Measurements from ENCODE around the gene ANKS6.

Gene ANKS6

DNA sequence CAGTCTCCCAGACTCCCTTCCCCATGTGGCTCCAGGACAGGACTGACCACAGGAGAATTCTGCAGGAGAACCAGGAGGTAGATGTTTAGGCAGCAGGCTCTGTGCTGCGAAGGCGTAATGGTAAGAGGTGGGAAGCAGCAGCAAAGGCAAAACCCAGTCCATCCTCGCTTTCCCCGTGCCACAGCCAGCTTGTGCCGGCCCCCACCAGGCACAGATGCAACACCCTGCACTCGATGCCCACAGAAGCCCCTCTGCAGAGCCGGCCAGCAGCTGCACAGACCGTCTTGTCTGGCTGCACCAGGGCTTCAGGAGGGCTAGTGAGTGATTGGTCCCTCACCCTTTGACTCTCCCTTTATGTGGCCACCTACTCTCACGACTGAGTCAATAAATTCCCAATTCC, 28.0 kb downstream of the ANKS6 start:
- no peak for DNase-seq

DNA sequence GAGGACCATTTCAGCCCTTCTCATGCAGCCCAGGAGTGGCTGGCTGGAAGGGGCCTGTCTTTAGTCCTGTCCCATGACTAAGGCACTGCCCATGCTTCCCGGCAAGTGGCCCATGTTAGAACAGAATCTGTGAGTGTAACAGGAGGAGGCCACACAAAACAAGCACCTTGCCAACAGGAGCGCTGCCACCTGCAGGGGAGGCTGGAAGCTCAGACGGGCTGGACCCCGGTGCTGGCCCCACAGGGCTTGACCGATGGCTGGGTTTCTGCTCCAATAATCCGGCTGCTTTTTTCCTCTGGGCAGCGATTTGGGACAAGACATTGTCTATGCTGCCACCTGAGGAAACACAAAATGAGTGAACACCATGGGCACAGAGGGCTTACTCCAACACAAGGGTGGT, 28.4 kb downstream of the ANKS6 start:
- DNase-seq = no peak

DNA sequence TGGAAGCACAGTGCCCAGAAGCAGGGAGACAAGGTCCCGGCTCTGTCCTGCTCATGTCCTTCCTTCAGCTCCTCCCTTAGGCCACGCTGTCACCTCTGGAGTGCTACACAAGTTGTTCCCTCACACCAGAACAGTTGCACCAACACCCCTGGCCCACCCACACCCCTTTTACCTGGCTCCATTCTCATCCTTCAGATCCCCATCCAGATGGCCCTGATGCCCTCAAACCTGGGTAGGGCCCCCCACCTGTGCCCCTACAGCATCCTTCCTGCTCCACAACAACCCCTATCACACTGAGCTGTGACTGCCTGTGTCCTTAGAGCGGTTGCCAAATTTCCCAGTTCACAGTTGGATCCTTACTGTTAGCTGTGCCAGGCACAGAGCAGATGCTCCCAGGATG, 29.2 kb downstream of the ANKS6 start:
- DNase-seq = no peak

DNA sequence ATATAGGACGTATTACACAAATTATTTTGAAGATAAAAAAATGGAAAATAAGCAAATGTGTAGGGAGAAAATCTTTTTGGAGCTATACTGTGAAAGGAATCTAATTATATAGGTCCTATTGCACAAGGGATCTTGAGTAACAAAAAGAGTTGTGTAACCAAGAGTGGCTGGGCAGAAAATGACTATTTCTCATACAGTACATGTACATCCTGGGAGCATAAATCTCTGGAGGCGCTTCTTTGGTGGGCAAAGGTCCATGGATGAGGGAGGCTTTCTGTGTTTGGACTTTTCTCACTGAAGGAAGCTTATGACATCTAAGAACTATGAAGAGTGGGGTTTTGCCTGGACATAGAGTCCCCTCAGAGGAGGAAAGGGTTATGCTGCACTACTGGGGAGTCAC, 29.8 kb downstream of the ANKS6 start:
- no peak for DNase-seq

DNA sequence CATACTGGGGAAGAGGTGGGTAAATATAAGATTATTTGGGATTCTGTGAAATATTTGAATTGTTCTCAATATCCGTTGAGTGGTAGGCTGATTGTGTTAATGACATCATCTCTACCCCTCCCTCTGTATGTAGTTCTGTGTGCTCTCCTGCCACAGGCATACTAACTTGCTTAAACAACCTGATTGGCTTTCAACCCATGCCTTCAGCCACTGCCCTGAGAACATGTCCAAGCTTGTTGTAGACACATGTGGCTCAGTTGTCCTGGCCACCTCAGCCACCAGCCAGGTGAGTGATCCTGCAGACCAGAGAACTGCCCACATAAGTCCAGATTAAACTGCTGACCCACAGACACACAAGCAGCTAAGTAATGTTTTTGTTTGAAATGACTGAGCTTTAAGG, 31.1 kb downstream of the ANKS6 start:
- no peak for DNase-seq

DNA sequence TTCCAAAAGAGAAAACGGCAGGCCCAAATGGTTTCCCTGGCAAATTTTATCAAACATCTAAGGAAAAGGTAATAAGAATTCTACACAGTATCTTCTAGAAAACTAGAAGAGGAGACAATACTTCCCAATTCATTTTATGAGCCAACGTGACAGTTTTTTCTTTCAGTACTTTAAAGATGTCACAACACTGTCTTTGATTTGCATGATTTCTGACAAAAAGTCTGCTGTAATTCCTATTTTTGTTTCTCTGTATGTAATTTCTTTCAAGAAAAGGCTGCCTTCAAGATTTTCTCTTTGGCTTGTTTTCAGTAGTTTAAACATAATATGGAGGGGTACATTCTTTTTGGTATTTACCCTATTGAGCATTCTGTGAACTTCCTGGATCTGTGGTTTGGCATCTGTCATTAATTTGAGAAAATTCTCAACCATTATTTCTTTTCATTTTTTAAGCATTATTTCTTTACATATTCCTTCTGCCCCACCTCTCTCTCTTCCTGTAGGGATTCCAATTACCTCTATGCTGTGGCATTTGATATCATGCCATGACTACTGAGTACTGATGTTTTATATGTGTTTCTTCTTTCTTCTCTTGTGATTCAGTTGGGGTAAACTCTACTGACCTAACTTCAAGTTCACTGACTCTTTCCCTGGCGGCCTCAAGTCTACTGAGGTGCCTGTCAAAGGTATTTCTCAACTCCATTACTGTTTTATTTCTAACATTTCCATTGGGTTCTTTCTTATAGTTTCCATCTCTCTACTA, 32.2 kb downstream of the ANKS6 start:
- no peak for DNase-seq

DNA sequence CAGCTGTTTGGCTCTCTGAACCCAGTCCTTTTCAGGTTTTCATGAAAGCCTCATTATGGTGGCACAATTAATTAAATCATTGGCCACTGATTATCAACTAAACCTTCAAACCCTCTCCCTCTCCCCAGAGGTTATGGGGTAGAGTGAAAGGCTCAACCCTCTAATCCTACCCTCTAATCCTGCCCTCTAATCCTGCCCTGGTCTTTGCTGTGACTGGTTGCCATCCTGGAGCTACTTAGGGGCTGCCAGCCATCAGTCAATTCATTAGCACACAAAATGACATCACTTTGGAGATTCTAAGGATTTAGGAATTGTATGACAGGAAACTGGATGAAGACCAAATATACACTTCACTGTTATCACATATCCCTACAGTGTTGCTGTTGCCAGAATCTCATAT, 36.1 kb downstream of the ANKS6 start:
- no peak for DNase-seq

DNA sequence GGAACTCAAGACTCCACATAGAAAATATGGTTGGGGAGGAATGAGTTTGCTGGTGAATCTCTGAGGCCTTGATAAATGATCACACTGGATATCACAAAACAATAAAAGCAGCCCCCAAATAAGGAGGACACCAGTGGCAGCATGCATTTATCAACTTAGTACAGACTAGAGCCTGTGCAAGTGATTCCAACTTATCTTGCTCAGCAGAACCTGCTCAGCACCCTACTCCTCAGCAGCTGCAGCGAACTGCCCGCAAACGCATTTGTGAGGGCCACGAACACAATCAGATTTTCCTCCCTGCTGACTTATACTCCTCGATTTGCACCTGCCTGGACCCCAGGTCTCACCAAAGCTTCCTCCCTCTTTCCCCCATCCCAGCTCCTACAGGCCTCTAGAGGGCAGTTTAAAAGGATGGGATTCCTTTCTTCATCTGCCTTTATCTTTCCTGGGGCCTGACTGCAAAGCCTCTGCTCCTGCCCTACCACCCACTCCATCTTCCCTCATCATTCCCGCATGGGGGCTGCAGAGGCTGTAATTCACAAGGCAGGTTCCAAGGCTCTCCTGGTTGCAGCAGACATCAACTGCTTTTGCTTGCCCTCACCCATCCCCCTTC, 41.2 kb downstream of the ANKS6 start:
- DNase-seq = no peak

DNA sequence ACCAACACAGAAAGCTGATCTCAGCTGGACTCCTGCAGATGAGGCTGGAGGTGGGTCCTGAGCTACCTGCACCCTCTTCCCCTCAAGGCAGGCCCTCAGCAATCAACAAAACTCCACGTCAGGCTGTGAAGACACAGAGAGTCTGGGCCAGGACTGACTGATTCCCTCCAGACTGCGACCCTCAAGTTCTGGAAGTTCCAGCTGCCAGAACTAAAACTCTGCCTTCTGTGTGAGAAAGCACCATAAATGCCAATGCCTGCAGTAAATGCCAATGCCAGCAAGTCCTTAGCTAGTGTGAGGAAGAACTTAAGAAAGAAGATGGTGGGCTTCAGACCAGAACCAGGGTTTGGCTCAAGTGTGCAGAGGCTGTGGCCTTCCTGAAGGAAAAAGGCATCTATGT, 45.1 kb downstream of the ANKS6 start:
- no peak for DNase-seq

DNA sequence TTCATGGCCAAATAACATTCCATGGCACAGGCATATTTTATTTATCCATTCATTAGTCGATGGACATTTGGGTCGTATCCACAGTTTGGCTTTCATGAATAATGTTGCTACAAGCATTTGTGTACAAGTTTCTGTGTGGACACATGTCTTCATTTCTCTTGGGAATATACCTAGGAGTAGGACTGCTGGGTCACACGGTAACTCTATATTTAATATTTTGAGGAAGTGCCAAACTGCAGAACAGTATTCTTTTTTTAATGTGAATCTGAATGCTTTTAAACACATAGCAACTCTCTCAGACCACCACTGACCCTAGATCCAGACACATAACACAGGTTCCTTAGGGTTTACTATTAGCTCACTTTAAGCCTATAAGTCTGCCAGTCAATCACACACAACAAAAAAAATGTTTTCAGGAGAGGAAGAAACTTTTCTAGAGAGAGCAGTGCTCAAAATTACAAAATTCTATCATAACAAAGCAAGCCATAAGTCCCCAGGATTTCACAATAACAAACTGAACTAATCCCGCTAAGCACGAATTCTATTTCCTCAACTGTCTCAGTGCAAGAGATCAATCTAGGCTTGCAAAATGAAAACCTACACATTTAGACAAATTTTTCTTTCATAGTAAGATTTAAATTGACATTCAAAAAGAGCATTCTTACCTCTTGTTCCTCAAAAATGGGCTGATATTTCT, 45.8 kb downstream of the ANKS6 start:
- no peak for DNase-seq

DNA sequence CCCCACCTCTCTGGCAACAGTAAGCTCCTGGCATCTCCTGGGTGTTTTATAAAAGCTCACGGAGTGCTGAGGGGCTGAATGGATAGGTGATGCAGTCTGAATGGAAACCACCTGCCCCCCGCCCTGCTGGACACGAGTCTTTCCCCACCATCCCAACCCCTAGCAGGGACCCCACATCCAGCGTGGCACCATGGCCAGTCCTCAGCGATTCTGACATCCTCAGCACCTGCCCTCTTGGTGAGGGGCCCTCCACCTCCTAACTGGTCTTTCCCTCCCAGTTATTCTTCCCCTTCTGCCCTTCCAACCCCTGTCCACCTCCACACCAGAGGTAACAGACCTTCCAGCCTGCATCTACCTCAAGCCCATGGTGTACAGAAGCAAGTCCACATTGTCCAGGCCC, 48.9 kb downstream of the ANKS6 start:
- DNase-seq = no peak

DNA sequence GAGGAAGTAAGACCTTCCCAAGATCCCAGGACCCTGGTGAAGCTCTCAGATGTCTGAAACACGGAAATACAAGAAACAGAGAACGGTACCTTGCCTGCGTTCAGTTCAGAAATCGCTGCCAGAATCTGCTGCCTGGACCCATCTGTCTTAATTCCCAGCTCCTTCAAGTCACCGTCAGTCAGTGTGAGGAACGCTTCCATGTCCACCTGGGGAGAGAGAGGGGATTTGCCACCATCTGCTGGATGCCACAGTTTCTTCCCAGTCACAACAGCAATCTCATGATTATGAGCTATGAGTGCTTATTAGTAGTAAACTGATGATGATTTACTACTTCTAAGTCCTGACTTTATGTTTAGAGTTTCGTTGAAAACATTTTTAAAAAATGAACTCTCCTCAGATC, 50.9 kb downstream of the ANKS6 start:
- DNase-seq = no peak

DNA sequence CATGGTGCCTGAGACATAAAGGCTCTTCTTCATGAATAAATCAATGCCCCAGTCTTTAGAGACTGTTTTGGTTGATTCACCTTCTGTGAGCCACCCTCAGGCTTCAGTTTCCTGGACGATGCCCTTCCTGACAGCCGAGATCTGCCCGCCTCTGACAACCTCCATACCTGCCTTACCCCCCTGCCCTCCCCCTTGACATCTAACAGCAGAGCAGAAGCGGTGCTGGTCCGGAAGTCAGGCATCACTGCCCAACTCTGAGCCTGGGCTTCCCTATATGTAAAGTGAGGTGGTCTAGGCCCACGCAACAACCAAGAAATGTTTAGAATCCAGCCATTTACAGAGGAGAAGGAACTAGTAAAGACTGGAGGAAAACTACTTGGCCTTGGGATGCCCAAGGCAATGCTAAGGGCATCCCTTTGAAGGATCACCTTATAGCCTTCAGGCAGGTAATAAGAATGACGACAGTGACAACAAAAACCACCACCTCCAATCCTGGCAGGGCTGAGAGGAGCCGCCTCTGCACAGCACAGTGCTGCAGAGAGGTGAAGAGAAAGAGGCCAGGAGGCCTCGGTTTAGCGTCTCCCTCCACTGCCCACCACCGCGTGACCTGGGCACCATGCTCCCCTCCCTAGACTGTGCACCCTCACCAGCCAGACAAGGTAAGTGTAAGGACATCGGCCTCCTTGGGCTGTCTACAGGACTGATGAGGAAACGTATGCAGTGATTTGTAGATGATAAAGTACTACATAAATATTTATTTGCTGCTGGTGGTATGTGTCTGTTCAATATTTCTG, 52.3 kb downstream of the ANKS6 start:
- DNase-seq = no peak

DNA sequence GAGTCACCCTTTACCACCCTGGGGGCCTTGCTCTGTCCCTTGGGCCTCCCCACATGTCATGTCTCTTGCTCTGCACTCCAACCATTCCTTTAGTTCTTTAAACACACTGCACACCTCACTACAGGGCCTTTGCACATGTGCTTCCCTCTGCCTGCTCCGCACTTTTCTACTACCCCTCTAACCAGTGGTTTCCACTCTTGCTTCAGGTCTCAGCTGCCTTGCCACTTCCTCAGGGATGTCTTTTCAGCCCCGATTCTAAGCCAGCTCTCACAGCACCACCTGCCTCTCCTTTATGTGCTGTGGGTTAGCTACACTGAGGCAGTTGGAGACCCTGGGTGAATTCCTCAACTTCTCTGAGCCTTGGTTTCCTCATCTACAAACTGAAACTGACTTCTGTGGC, 53.0 kb downstream of the ANKS6 start:
- DNase-seq = no peak

DNA sequence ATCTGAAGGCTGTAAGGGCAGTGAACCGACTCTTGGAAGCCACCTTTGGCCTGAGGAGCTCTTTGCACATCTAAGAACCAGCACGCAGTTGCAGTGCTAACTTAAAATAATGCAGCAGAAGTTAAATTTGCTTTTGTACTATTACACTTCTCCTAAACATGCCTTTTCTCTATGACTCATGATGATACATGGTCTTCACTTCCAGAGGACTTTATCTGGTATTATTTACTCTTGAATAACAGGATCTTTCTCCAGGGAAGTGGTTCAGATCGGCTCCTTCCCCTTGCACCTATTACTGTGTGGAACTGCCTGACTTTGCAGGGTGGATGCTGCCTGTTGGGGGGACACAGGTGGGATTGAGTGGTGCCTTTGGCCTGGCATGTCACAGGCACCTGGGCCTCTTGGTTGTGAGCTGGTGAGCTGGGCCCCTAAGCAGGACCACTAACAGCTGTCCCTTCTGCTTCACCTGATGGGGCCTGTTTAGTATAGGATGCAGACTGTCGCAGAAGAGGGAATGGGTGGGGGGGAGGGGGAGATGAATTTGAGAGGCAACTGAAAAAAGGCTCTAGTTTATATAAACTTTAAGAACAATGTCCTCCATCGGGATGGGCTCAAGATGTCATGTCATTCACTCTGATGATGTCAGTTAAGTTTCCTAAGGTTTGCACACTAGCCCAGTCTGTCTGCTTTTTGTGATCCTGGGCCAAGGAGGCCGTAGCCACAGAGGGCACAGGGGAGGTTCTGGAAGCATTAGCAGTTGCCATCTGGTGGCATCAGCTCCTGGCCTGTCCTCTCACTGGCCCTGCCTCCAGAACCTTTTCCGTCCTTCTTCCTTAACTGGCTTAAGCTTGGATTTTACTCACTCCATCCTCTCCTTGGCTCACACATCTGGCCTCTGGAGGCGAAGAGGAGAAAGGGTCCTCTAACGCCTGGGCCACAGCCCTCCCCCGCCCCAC, 53.8 kb downstream of the ANKS6 start:
- DNase-seq = no peak

DNA sequence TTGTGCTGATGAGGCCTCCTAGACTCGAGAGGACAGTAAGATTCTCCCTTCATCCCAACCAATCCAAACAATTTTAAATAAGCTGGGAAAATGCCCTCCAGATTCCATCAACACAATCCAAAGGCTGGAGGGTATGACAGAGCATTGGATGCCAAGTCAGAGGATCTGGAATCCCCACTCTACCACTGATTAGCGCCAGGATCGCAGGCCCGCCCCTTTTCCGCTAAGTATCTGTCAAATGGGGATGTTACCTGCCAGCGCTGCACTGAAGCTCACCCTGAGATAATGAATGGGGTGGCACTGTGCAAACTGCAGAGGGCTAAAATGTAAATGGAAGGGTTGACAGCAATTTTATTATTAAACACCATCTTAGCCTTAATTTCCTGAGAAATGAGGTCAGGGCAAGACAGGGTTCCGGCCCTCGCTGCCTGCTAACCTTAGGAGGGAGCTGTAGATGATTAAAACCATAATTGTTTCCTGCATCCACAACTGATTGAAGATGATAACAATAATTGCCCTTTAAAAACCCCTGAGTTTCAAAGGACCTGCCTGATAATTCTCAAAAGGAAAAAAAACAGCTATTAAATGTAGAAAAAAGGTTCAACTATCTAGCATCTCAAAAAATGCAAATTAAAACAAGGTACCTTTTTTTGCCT, 56.0 kb downstream of the ANKS6 start:
- DNase-seq = no peak

DNA sequence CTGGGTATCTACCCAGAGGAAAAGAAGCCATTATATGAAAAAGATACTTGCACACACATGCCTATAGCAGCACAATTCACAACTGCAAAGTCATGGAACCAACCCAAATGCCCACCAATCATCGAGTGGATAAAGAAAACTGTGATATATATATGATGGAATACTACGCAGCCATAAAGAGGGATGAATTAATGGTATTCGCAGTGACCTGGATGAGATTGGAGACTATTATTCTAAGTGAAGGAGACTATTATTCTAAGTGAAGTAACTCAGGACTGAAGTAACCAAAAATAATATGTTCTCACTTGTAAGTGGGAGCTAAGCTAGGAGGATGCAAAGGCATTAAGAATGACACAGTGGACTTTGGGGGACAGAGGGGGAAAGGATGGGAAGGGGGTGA, 57.6 kb downstream of the ANKS6 start:
- DNase-seq = no peak

DNA sequence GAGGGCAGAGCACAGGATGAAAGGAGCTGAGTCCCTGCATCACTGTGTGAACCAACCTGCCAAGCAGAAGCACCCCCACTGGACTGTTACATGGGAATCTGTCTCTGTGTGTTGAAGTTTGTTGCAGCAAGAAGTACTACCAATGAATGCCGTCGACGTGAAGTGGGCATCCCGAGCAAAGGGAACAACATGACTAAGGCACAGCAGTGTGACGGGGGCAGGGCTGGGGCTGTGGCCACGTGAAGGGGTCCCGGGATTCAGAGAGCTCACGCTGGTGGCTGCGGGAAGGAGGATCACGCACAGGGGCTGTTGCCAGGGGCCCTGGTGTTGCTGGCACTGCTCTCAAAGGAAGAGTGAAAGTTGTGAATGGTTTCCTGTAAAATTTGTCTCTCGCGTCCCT, 60.1 kb downstream of the ANKS6 start:
- no peak for DNase-seq

DNA sequence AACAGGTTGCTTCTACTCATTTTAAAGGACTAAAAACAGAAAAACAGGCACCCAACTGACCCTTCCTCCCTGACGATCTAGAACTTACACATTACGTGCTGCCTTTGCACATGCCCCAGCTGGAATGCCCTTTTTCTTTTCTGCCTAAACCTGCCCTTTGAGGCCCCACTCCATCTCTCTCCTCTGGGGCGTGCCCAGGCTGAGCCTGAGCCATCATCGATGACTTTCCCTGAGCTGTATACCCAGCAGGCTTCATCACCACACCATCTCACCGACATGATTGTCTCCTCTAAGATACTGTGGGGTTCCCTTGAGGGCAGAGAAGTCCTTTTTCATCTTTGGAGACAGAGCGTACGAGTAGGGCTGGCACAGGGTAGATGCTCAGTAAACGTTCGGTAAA, 63.6 kb downstream of the ANKS6 start:
- no peak for DNase-seq

DNA sequence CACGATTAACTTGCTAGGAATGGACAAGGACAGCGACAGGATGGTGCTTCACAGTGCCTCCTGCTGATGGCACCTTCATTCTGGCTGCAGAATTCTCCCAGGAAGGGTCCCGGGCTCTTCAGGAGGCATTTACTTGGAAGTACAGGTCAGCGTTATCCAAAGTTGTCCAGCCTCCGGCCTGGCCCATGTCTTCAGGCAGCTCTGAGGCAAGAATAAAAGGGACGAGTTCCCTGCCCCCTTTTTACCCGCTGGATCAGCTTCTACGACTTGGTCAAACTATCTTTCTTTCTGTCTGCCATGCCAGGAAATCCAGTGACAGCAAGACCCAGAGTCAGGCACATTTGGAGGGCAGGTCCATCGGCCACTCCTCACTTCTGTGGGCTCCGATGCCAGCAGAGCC, 64.3 kb downstream of the ANKS6 start:
- no peak for DNase-seq

DNA sequence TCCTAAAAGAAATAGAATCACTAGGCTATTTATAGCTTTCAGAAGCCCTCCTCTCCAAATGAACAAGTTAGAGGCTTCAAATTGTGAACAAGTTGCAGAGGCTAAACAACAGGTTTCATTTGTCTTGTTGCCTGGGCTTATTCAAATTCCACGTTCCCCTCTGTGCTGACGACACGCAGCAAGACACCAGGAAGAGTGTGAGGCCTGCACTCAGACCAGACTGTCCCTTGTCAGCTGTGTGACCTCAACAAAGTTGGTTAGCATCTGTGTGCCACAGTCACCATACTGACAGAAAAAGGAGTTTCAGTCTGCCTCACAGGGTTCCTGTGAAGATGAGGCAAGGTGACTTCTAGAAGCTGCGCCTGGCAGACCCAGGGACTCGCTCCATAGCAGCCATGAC, 65.5 kb downstream of the ANKS6 start:
- no peak for DNase-seq

DNA sequence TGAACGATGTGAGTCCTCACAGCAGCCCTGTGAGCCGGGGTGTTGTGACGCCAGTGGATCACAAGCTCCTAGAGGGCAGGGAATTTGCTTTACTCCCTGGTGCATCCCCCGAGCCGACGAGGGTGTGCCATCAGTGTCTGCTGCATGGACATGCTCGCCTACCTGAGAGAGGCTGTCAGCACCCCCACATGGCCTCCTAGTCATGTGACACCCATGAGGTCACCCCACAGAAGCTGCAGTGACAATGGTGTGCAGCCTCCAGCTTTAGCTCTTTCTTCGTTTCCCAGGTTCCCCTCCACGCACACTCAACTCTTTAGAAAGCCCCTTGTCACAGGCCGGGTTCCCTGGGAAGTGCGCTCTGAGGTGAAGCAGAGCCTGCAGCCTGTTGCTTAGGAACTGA, 67.9 kb downstream of the ANKS6 start:
- DNase-seq = no peak
